SU-DHL-6 (cell line): ENCODE data around the gene ARAP1.

ENCODE experiments used
- CTCF ChIP-seq: fragments of 200-600 bp; sonication (generic); IDR thresholded peaks from one replicate; pipeline ENCODE4 v1.5.1; 2017; ENCODE audit warnings: antibody characterized with exemption, mild to moderate bottlenecking, low read length, moderate library complexity; ENCODE audit not compliant: insufficient read depth, poor library complexity, severe bottlenecking
- EZH2phosphoT487 ChIP-seq: fragments of 200-600 bp; sonication (generic), shearing (Covaris generic); conservative IDR thresholded peaks from 2 replicates; pipeline ENCODE4 v1.6.1; 2018; ENCODE audit warnings: mild to moderate bottlenecking, antibody characterized with exemption, low read length, moderate library complexity, mixed read lengths

DNA sequence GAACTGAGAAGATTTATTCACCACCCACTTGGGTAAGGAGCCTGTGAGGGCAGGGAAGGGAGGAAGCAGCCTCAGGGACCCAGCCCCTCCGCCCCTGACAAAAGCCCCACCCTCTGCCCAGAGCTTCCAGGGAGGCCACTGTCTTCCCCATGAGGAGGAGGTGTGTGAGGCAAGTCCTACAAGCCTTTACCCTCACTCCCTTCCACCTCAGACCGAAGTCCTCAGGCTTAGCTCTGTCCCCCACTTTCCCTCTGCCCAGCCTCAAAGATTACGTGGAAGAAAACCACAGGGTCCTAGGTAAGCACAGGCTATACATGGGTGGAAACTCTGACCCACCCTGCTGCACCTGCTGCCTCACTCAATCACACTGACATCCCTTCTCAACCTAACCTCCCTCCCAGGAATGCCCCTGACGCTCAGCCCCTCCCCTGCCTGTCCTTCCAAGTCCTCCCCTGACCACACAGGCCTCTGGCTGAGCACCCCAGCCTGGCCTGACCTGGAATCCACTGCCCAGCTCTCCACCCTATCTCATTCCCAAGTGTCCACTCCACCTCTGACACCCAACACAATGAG, 3.6 kb upstream of the ARAP1 start:
- no peak for TF ChIP-seq CTCF
- TF ChIP-seq EZH2phosphoT487, result no peak
